Activated T-cell treated with anti-CD3 and anti-CD28 coated beads for 1 hour (primary cell): ENCODE measurements around the gene MYBPH.

Experiments
- DNase-seq: peaks from one replicate; pipeline ENCODE4 v3.0.0-alpha.2; 2020; ENCODE audit warnings: low read depth

The MYBPH gene, protein sequence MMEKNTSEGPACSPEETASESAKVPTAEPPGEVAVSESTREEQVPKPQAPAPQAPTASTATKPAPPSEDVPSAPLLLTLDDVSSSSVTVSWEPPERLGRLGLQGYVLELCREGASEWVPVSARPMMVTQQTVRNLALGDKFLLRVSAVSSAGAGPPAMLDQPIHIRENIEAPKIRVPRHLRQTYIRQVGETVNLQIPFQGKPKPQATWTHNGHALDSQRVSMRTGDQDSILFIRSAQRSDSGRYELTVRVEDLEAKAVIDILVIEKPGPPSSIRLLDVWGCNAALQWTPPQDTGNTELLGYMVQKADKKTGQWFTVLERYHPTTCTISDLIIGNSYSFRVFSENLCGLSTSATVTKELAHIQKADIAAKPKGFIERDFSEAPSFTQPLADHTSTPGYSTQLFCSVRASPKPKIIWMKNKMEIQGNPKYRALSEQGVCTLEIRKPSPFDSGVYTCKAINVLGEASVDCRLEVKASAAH

GRCh38 chr1:203175237-203175826 is at the start of gene MYBPH:
MYBPH (minus strand) TSS chr1:203175826; CDS start chr1:203175755, 71 bp downstream.
- DNase-seq: no peak

DNA sequence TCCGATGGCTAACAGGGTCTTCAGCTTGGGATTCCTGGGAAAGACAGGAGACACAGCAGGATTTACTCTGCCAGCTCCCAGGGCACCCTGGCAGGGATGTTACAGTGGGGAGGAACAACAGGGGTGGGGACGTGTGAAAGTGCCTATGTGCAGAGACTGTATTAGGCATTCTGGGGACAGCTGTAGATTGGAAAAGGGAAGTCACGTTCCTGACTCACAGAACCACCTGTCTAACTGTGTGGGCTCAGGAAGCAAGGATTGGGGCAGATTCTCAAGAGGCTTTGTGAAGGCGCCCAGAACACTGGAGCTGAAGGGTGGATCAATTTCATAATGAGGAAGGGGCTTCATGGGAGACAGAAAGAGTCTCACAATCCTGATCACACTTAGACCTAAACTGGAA is 49.4 kb upstream of the MYBPH start:
- DNase-seq: no peak

- DNase-seq: no peak
Observed at GRCh38 chr1:203223012-203223775, 47.6 kb upstream of the MYBPH start.

- no peak for DNase-seq
Observed at GRCh38 chr1:203219934-203220333, 44.3 kb upstream of the MYBPH start.

- no peak for DNase-seq
Observed at GRCh38 chr1:203219171-203219570, 43.5 kb upstream of the MYBPH start.

- DNase-seq: no peak
Observed at GRCh38 chr1:203217668-203218067, 42.0 kb upstream of the MYBPH start.

DNA sequence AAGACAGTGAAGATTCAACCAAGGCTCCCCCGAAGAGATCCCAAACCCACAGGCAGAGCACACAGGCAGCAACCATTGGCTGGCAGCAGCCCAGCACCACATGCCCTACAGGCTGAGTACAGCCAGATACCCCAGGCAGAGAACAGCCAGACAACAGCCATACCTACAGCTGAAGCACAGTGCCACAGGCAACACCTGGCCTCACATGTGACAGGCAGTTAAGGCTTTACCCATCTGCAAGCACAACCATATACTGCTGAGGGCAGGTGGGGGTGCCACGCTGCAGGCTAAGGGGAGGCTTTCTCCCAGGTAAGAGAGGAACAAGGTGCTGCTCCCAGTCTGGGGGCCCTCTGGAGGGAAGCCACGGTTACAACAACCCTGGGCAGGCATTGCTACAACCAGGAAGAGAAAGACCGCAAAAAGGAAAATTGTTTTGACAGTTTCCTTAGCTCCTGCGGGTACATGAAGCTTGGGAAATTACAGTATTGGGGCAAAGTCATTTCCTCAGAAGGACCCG is 41.6 kb upstream of the MYBPH start:
- DNase-seq: no peak

DNA sequence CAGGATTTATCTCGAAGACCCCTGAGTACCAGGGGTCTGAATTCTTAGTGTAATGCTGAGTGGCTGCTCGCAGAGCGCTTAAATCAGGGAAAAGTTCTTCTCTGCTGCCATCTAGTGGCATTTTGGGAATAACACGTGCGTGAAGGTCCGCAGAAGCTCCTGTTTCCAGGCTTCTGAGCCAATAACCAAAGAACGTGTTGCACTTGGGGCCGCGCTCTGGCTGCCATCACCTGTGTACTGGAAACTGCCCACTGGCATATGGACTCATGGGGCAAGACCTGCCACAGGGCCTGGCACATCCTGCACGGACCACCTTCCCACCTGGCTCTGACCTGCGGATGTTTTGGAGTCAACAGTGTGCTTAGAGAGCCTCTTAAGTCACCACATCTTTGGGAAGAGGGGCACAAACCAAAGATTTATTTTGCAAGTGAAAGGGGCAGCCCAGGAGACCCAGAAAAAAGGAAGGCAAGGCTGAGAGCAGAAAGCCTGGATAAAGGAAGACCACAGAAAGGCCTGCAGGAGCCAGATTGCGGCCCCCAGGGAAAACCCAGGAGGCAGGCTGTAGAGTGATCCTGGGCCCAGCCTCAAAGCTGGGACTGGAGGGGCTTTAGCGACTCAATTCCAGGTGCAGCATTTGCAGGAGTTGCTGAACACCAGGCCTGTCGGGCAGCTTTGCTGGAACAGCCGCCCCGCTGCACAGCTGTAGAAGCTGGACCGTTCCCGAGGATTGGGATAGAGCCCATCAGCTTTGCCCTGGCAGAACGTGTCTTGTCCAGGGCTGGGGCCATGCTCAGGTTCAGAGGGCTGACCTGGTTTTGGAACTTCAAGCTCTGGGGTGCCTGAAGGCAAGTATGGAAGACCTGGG is 40.9 kb upstream of the MYBPH start:
- peak; percentile 28 for DNase-seq

GRCh38 chr1:203215573-203215972 is 39.9 kb upstream of the MYBPH start:
- DNase-seq: no peak

- DNase-seq: no peak
Observed at GRCh38 chr1:203214871-203215270, 39.2 kb upstream of the MYBPH start.

DNA sequence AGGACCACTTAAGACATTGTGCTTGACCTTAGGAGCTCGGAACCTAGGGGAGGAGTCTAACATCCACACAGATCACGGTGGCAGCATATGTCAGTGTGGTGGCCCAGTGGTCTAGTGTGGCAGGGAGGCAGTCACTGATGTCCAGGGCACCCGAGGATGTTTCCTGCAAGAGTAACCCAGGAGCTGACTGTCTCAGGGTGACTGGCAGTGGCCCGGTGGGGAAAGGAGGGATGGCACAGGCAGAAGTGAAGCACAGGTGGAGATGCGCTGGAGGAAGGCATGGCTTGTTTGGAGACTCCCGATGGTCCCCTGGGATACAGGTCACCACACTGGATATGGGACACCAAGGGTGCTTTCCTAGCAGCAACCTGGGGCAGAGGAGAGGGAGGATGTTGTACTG is 37.5 kb upstream of the MYBPH start:
- DNase-seq: no peak

- no peak for DNase-seq
Observed at GRCh38 chr1:203211812-203212211, 36.2 kb upstream of the MYBPH start.

- DNase-seq: no peak
Observed at GRCh38 chr1:203210988-203211387, 35.4 kb upstream of the MYBPH start.

DNA sequence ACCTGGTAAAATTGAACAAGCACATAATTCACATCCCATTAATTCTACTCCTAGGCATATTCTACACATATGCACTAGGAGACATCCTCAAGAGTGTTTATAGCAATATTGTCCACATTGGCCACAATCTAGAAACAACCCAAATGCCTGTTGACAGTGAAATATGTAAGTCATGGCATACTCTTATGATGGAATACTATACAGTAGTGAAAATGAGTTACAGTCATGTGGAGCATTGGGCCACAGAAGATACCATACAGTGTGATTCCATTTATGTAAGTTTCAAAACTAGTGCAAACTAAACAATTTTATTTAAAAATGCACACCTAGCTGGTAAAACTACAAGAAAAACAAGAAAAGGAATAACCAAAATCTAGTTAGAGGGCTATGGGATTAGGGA is 34.7 kb upstream of the MYBPH start:
- DNase-seq: no peak

DNA sequence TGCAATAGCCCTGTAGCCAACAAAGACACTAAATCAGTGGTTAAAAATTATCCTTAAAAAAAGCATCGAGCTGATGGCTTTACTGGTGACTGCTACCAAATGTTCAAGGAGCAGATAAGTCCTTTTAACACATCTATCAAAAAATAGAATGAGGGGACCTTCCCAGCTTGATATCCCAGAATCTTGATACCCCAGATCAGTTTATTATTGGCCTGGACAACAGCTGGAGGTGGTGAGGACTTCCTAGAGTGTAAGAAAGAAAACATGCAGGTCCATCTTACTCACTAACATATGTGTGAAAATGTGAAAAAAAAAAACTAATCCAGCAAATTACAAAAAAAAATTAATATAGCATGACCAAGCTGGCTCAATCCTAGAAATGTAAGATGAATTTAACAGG is 32.6 kb upstream of the MYBPH start:
- DNase-seq: no peak

- no peak for DNase-seq
Observed at GRCh38 chr1:203207751-203208150, 32.1 kb upstream of the MYBPH start.

DNA sequence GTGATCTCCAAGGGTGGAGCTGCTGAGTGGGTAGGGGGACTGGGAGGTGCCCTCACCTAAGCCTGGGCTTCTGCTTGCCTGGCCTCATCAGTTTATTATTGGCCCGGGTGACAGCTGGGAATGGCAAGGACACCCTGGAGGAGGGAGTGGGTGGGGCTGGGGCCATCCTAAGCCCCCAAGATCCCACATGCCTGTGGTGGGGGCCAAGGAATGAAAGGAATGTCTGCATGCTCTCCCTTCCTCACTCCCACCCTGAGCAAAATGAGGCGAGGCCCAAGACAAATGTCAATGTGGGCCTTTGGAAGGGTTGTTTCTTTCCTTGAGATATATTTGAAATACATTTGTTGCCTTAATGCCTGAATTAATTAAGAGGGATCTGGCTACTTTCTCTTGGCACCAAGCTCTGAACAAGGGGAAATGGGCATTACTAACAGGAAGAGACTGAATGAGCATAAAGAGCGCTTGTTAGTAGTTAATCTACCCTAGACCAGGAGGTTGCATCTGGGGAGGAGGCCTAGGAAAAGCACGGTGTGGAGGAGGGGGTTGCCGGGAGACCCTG is 30.6 kb upstream of the MYBPH start:
- no peak for DNase-seq

- DNase-seq: no peak
Observed at GRCh38 chr1:203204756-203205155, 29.1 kb upstream of the MYBPH start.

DNA sequence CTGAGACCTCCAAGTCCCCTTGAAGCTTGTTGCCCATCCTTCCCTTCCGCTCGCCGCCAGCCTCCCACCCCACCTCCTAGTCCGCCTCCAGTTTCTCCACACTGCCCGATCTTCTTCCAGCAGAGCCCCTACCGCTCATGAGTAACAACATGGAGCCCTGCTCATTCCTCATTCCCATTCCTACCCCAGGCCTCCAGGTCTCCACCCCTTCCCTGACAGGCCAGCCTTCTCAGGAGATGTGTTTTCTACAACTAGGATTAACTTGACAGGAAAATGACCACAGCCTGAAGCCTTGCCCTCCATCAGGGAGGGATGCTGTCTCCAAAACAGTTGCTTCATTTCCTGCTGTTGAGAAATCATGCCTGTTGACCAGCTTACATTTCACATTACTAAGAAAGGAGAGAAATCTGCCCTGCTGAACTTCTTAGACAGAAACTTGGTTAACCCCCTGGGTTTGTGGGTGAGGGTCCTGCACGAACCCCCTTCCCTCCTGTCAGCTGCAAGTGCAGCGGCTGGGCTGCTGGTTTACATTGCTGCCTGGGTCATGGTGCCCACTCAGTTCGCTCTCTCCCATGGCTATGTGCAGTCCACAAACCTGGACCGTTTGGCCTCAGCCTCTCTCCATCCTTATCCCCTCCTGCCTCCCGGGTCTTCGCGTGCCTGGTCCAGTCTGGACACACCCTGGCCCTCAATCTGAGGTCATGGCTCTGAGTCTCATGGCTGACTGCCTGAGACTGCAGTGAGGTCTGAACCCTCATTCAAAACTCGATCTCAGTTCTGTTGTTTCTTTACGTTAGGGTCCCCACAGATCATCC is 27.0 kb upstream of the MYBPH start:
- no peak for DNase-seq

GRCh38 chr1:203201516-203202205 is 26.0 kb upstream of the MYBPH start:
- DNase-seq: no peak
